Epithelial cell of esophagus (primary cell): Measurements from ENCODE around the gene POLN.

ENCODE experiments used
- DNase-seq: peaks from one replicate; pipeline ENCODE4 v3.0.0; 2010; ENCODE audit warnings: low read depth
- H3K4me3 ChIP-seq: 2 replicates; pipeline ENCODE4 v1.5.1; 2011; ENCODE audit warnings: mild to moderate bottlenecking, low read length, control low read depth
- CTCF ChIP-seq: IDR thresholded peaks from 2 replicates; pipeline ENCODE4 v1.5.1; 2011; ENCODE audit warnings: low read depth, mild to moderate bottlenecking, low read length, control low read depth, inconsistent platforms; ENCODE audit not compliant: insufficient read depth; ENCODE audit errors: missing control alignments

The POLN gene

DNA sequence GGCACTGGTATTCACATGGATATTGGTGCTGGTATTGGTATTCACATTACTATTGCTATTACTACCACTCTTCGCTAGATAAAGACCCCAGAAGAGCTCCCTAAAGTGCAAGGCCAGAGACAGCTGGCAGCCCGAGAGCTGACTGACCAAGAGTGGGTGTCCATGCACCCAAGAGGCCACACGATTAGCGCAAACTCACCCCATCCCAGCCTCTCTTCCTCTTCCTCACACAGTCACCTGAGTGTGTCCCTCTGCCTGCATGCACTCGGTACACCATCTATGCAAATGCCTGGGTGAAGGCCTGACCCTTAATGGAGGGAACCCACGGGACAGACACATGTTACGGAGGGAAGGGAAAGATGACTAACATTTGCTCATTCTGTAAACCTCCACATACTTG is 86.7 kb downstream of the POLN start:
- no peak for DNase-seq
- TF ChIP-seq CTCF = no peak
- no peak overlapping the region for H3K4me3 ChIP-seq

GRCh38 chr4:2154215-2154740 is 87.6 kb downstream of the POLN start:
- H3K4me3 ChIP-seq = no peak overlapping the region
- TF ChIP-seq CTCF = no peak
- DNase-seq = no peak

DNA sequence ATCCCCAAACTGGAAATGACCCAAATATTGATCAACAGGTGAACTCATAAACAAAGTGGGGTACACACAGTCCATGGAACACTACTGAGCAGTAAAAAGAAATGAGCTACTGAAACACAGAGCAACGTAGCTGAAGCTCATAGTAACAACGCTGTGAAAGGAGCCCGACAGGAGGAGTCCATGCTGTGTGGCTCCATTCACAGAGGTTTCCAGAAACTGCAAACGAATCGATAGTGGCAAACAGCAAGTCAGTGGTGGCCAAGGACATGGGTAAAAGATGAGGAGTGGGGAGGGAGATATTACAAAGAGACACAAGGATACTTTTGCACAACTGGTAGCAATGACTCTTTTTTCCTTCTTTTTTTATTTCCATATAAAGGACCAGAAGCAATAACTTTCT is 90.4 kb downstream of the POLN start:
- TF ChIP-seq CTCF = no peak
- no peak for DNase-seq
- no peak overlapping the region for H3K4me3 ChIP-seq

DNA sequence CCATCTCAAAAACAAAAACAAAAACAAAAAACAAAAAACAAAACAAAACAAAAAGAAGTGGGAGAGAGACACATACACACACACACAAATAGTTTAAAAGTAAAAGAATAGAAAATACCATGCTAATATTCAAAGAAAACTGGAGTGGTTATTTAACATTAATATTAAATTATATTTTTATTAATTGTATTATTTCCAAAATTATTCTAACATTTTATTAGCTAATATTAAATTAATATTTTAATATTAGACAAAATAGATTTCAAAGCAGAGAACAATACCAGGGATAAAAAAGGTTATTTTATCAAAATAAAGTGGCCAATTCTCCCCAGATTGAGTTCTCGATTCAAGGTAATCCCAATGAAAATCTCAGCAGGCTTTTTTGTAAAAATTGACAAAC is 91.8 kb downstream of the POLN start:
- no peak for TF ChIP-seq CTCF
- DNase-seq = no peak
- no peak overlapping the region for H3K4me3 ChIP-seq

DNA sequence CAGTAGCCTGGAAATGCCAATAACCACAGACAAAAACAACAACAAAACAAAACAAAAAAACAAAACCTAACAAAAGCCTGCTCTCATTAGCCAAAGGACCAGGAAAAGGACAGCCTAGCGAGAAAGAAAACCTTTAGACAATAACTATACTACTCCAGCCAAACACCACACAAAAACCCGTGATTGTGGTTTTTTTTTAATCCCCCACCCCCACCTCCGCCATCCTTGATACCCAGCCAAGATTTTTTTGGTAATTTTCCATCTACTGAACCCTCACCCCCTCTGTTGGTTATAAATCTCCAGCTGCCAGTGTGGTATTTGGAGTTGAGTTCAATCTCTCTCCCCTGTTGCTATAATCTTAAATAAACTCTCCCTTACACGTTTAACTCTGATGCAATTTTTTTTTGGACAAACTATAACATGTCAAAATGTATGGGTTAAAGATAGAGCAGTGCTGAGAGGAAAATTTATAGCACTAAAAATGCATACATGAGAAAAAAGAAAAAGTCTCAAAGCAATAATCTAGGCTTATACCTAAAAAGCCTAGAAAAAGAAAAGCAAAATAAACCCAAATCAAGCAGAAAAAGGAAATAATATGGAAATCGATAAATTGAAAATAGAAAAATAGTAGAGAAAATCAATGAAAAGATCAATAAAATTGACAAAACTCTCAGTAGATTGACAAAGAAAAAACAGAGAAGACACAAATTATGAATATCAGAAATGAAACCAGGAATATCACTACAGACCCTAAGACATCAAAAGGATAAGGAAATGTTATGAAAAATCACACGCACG is 99.1 kb downstream of the POLN start:
- TF ChIP-seq CTCF = no peak
- no peak overlapping the region for H3K4me3 ChIP-seq
- DNase-seq = no peak

- DNase-seq = no peak
- TF ChIP-seq CTCF = no peak
- no peak overlapping the region for H3K4me3 ChIP-seq
Observed at GRCh38 chr4:2141762-2142451, 100.0 kb downstream of the POLN start.
